ENCODE results near the gene GAR1.

- no peak for TF ChIP-seq CTCF (IDR thresholded peaks at IDR 0.05)
- TF ChIP-seq POLR2A (IDR thresholded peaks at IDR 0.05): no peak
Measured at GRCh38 chr4:109847896-109848442, 32.4 kb downstream of the GAR1 start, which contains the start of gene LRIT3.
